ENCODE measurements around the gene CDC23.
"Not testable (repeated sequence)": the region's sequence is repeated elsewhere in the genome, so short reads cannot be mapped to it uniquely, and the experiment has no call there.

- not testable (repeated sequence) for TF ChIP-seq HCFC1 (IDR thresholded peaks at IDR 0.05; ENCODE audit: low read length); CREM (IDR thresholded peaks at IDR 0.05; ENCODE audit: low read depth); EZH2 (IDR thresholded peaks at IDR 0.05; ENCODE audit: borderline replicate concordance, control insufficient read depth, low read depth, low read length); YY1 (IDR thresholded peaks at IDR 0.05; ENCODE audit: low read depth, low read length); GABPA (IDR thresholded peaks at IDR 0.05; ENCODE audit: low read depth); RFX5 (IDR thresholded peaks at IDR 0.05; ENCODE audit: low read depth, low read length); POLR2A (IDR thresholded peaks at IDR 0.05; ENCODE audit: low read depth, low read length); NFYA (IDR thresholded peaks at IDR 0.05; ENCODE audit: borderline replicate concordance, low read depth, low read length)
Observed at GRCh38 chr5:138155977-138156376, 57.1 kb downstream of the CDC23 start.
